Astrocyte (in vitro differentiated cells and primary cell): Measurements from ENCODE around the gene METTL8. TPM values are rescaled to one million over a fixed set of nuclear protein-coding genes. Genes with fewer than 3 reads are reported as not detected.

Experiments
- DNase-seq: peaks from one replicate; pipeline ENCODE4 v3.0.0-alpha.2; 2010; ENCODE audit warnings: low read depth
- FAIRE-seq: peaks from 2 replicates; lab custom pipeline; 2011; peaks lifted over from hg19 to GRCh38; lab: Jason Lieb, UNC
- H2AFZ ChIP-seq: 2 replicates; pipeline ENCODE4 v1.6.0; 2012; ENCODE audit warnings: low read depth, low read length, inconsistent platforms
- H3K27ac ChIP-seq: 2 replicates; pipeline ENCODE4 v1.5.1; 2011; ENCODE audit warnings: low read depth, low read length, inconsistent platforms
- H3K27me3 ChIP-seq: 2 replicates; pipeline ENCODE4 v1.6.0; 2011; ENCODE audit warnings: low read length, inconsistent platforms; ENCODE audit not compliant: insufficient read depth
- H3K36me3 ChIP-seq: 2 replicates; pipeline ENCODE4 v1.5.1; 2011; ENCODE audit warnings: low read length, inconsistent platforms; ENCODE audit not compliant: insufficient read depth
- H3K4me1 ChIP-seq: 2 replicates; pipeline ENCODE4 v1.5.1; 2011; ENCODE audit warnings: low read length, inconsistent platforms; ENCODE audit not compliant: insufficient read depth
- H3K4me2 ChIP-seq: 2 replicates; pipeline ENCODE4 v1.6.0; 2012; ENCODE audit warnings: low read length, inconsistent platforms
- H3K4me3 ChIP-seq: 2 replicates; pipeline ENCODE4 v1.5.1; 2011; ENCODE audit warnings: low read depth, mild to moderate bottlenecking, low read length, inconsistent platforms; ENCODE audit not compliant: insufficient read depth
- H3K79me2 ChIP-seq: 2 replicates; pipeline ENCODE4 v1.6.0; 2012; ENCODE audit warnings: mild to moderate bottlenecking, low read length, inconsistent platforms; ENCODE audit not compliant: insufficient read depth
- H3K9ac ChIP-seq: 2 replicates; pipeline ENCODE4 v1.6.0; 2012; ENCODE audit warnings: mild to moderate bottlenecking, low read length, inconsistent platforms
- H3K9me3 ChIP-seq: 2 replicates; pipeline ENCODE4 v1.5.1; 2012; ENCODE audit warnings: low read depth, mild to moderate bottlenecking, low read length, inconsistent platforms; ENCODE audit not compliant: insufficient read depth
- H4K20me1 ChIP-seq: 2 replicates; pipeline ENCODE4 v1.6.0; 2012; ENCODE audit warnings: low read length, inconsistent platforms; ENCODE audit not compliant: insufficient read depth
- H3K27ac Mint-ChIP-seq: one replicate; pipeline ENCODE4 v1.8.0; 2021; ENCODE audit warnings: mild to moderate bottlenecking, mixed read lengths; ENCODE audit not compliant: unreplicated experiment
- H3K27me3 Mint-ChIP-seq: one replicate; pipeline ENCODE4 v1.8.0; 2021; ENCODE audit warnings: low read depth, mixed read lengths; ENCODE audit not compliant: unreplicated experiment
- H3K36me3 Mint-ChIP-seq: one replicate; pipeline ENCODE4 v1.8.0; 2021; ENCODE audit warnings: low read depth, mixed read lengths; ENCODE audit not compliant: unreplicated experiment
- H3K4me1 Mint-ChIP-seq: one replicate; pipeline ENCODE4 v1.8.0; 2021; ENCODE audit warnings: low read depth, mixed read lengths; ENCODE audit not compliant: unreplicated experiment
- H3K4me3 Mint-ChIP-seq: one replicate; pipeline ENCODE4 v1.8.0; 2021; ENCODE audit warnings: mild to moderate bottlenecking, moderate library complexity, mixed read lengths; ENCODE audit not compliant: unreplicated experiment
- H3K9me3 Mint-ChIP-seq: one replicate; pipeline ENCODE4 v1.8.0; 2021; ENCODE audit warnings: mild to moderate bottlenecking, mixed read lengths; ENCODE audit not compliant: unreplicated experiment
- EZH2 ChIP-seq: IDR thresholded peaks from 2 replicates; pipeline ENCODE4 v1.6.1; 2012; ENCODE audit warnings: mild to moderate bottlenecking, low read length, inconsistent platforms; ENCODE audit not compliant: insufficient read depth
- total RNA-seq: library from RNA; stranded (reverse); gene quantifications from 2 replicates; pipeline ENCODE4 v1.2.1, GENCODE V29; 2021
- TF ChIP-seq, protein P1 (sequence below): IDR thresholded peaks from 2 replicates; pipeline ENCODE4 v1.5.1; 2011; ENCODE audit warnings: low read depth, mild to moderate bottlenecking, inconsistent platforms, low read length, moderate library complexity; ENCODE audit not compliant: insufficient read depth

The METTL8 gene
- total RNA-seq, 1 donor from 2014 or later = 40.4 TPM

DNA sequence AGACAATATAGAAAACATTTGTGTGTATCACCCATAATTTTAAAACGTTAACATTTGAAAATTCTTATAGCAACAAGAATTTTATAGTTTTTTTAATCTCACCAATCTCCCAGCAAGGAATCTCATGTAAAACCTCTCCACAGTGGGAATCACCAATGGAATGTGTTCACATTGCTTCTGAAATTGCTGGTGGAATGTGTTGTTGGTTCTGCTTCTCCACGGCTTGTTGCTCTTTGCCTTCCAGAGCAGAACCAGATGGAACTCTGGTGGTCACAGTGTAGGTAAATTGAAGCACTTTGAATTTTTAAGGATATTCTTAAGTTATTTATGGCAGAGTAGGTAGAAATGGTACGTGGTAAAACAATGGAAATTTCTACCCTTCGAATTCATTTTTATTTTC lies 35.4 kb upstream of the METTL8 start:
- DNase-seq = peak; percentile 27
- peak overlapping the region; percentile 60 for H3K27ac Mint-ChIP-seq
- no peaks in the 10 kb centered on the region for H3K9me3 Mint-ChIP-seq

DNA sequence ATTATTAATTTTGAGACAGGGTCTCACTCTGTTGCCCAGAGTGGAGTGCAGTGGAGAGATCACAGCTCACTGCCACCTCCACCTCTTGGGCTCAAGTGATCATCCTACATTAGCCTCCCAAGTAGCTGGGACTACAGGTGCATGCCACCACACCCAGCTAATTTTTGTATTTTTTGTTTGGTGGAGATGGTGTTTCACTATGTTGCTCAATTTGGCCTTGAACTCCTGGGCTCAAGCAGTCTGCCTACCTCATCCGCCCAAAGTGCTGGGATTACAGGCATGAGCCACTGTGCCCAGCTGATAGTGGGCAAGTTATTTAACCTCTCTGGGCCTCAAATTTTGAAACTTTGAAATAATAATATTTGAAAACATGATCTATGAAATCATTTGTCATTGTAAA lies 26.7 kb upstream of the METTL8 start:
- no peaks in the 10 kb centered on the region for H3K4me1 ChIP-seq
- H3K4me2 ChIP-seq = no peak overlapping the region
- no peaks in the 10 kb centered on the region for H4K20me1 ChIP-seq
- no peak overlapping the region for H3K4me3 ChIP-seq
- H3K79me2 ChIP-seq = no peaks in the 10 kb centered on the region
- no peak for FAIRE-seq
- H3K27ac ChIP-seq = no peak overlapping the region
- Mint-ChIP-seq H3K4me1 (no peaks in the 10 kb centered on the region), H3K27me3 (no peaks in the 10 kb centered on the region), H3K27ac (no peak overlapping the region), H3K36me3 (peaks cover 22% of the 10 kb centered on the region), H3K9me3 (peaks cover 8% of the 10 kb centered on the region), H3K4me3 (no peak overlapping the region)
- no peaks in the 10 kb centered on the region for H3K27me3 ChIP-seq
- no peaks in the 10 kb centered on the region for H3K9me3 ChIP-seq
- H2AFZ ChIP-seq = no peak overlapping the region
- no peak overlapping the region for H3K9ac ChIP-seq
- peaks cover 7% of the 10 kb centered on the region for H3K36me3 ChIP-seq
- no peak for DNase-seq
- TF ChIP-seq, protein P1, sequence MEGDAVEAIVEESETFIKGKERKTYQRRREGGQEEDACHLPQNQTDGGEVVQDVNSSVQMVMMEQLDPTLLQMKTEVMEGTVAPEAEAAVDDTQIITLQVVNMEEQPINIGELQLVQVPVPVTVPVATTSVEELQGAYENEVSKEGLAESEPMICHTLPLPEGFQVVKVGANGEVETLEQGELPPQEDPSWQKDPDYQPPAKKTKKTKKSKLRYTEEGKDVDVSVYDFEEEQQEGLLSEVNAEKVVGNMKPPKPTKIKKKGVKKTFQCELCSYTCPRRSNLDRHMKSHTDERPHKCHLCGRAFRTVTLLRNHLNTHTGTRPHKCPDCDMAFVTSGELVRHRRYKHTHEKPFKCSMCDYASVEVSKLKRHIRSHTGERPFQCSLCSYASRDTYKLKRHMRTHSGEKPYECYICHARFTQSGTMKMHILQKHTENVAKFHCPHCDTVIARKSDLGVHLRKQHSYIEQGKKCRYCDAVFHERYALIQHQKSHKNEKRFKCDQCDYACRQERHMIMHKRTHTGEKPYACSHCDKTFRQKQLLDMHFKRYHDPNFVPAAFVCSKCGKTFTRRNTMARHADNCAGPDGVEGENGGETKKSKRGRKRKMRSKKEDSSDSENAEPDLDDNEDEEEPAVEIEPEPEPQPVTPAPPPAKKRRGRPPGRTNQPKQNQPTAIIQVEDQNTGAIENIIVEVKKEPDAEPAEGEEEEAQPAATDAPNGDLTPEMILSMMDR = no peak
- no peak for TF ChIP-seq EZH2

More for the DNA sequence above, 35.4 kb upstream of the METTL8 start:
- H4K20me1 ChIP-seq = no peaks in the 10 kb centered on the region
- H3K27me3 ChIP-seq = no peaks in the 10 kb centered on the region
- no peaks in the 10 kb centered on the region for H3K79me2 ChIP-seq
- H3K4me1 Mint-ChIP-seq = peaks cover 10% of the 10 kb centered on the region
- no peak overlapping the region for H2AFZ ChIP-seq
- H3K4me1 ChIP-seq = no peaks in the 10 kb centered on the region
- H3K4me2 ChIP-seq = no peak overlapping the region
- peaks cover 2% of the 10 kb centered on the region for H3K36me3 ChIP-seq
- TF ChIP-seq, protein P1 = no peak
- TF ChIP-seq EZH2 = no peak
- H3K27me3 Mint-ChIP-seq = no peaks in the 10 kb centered on the region
- no peak overlapping the region for H3K27ac ChIP-seq
- no peak overlapping the region for H3K4me3 Mint-ChIP-seq
- peaks cover 7% of the 10 kb centered on the region for H3K36me3 Mint-ChIP-seq
- no peaks in the 10 kb centered on the region for H3K9me3 ChIP-seq
- no peak overlapping the region for H3K9ac ChIP-seq
- no peak for FAIRE-seq
- H3K4me3 ChIP-seq = no peak overlapping the region

DNA sequence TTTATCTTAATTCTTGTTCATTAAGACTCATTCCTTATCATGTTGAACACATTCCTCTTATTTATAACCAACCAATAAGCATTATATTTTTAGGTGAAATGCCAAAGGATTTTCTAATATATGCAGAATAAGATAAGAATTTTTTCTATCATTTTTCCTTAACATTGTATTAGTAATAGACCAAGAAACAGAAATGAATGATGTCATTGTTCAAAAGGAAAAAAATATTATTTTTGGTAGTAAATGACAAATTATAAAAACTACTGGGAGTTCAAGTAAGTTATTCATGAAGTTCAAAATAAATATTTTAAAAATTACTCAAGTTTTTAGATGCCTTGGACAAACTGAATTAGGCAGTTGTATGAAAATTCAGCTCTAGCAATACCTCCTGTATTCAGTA lies 25.7 kb upstream of the METTL8 start:
- no peak for FAIRE-seq

More for the DNA sequence above, 25.7 kb upstream of the METTL8 start:
- H3K4me3 ChIP-seq = no peak overlapping the region
- no peaks in the 10 kb centered on the region for H4K20me1 ChIP-seq
- Mint-ChIP-seq H3K27ac (no peak overlapping the region), H3K27me3 (no peaks in the 10 kb centered on the region), H3K4me3 (no peak overlapping the region), H3K4me1 (no peaks in the 10 kb centered on the region), H3K36me3 (peaks cover 28% of the 10 kb centered on the region), H3K9me3 (peaks cover 9% of the 10 kb centered on the region)
- no peak overlapping the region for H3K27ac ChIP-seq
- H3K27me3 ChIP-seq = no peaks in the 10 kb centered on the region
- no peak overlapping the region for H3K9ac ChIP-seq
- no peaks in the 10 kb centered on the region for H3K9me3 ChIP-seq
- no peak overlapping the region for H3K4me2 ChIP-seq
- H3K36me3 ChIP-seq = peaks cover 7% of the 10 kb centered on the region
- no peak overlapping the region for H2AFZ ChIP-seq
- no peak for DNase-seq
- H3K4me1 ChIP-seq = no peaks in the 10 kb centered on the region
- H3K79me2 ChIP-seq = no peaks in the 10 kb centered on the region
- no peak for TF ChIP-seq EZH2
- TF ChIP-seq, protein P1 = no peak
